ENCODE results near the gene TAF11L8.

DNA sequence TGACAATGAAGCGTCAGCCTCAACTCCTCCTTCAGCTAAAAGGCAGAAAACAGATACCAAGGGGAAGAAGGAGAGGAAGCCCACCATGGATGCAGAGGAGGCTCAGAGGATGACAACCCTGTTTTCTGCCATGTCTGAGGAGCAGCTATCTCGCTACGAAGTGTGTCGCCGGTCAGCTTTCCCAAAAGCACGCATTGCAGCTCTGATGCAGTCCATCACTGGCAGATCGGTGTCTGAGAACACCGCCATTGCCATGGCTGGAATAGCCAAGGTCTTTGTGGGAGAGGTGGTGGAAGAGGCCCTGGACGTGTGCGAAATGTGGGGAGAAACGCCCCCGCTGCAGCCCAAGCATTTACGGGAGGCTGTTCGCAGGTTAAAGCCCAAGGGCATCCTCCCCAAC, 14.2 kb upstream of the TAF11L8 start:
- no peak for TF ChIP-seq EZH2 (IDR thresholded peaks at IDR 0.05; ENCODE audit: borderline replicate concordance, insufficient read depth, low read depth, low read length, poor library complexity, severe bottlenecking)
- TF ChIP-seq, protein P1, sequence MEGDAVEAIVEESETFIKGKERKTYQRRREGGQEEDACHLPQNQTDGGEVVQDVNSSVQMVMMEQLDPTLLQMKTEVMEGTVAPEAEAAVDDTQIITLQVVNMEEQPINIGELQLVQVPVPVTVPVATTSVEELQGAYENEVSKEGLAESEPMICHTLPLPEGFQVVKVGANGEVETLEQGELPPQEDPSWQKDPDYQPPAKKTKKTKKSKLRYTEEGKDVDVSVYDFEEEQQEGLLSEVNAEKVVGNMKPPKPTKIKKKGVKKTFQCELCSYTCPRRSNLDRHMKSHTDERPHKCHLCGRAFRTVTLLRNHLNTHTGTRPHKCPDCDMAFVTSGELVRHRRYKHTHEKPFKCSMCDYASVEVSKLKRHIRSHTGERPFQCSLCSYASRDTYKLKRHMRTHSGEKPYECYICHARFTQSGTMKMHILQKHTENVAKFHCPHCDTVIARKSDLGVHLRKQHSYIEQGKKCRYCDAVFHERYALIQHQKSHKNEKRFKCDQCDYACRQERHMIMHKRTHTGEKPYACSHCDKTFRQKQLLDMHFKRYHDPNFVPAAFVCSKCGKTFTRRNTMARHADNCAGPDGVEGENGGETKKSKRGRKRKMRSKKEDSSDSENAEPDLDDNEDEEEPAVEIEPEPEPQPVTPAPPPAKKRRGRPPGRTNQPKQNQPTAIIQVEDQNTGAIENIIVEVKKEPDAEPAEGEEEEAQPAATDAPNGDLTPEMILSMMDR (IDR thresholded peaks at IDR 0.05): no peak

Measured in B cell (primary cell).